ENCODE measurements around the gene ARL6IP4. TPM values are rescaled to one million over a fixed set of nuclear protein-coding genes. Genes with fewer than 3 reads are reported as not detected.

ARL6IP4 gene
- total RNA-seq: 100 to 1,000 TPM; 232 to 257 TPM

GRCh38 chr12:122980183-122981035 is at the start of gene ARL6IP4:
Gene ARL6IP4, plus strand, starts transcription at chr12:122980681. Its CDS starts 459 bp downstream, at chr12:122981140.
- peak within 1 kb of the TSS; percentile 84 to 85 for H3K27ac ChIP-seq
- H3K4me1 ChIP-seq (replicated peaks): peaks cover 48% of the 10 kb centered on the region
- TF ChIP-seq POLR2AphosphoS5 (IDR thresholded peaks at IDR 0.05) (peak; percentile 54), POLR2A (IDR thresholded peaks at IDR 0.05) (peak; percentile 66), CTCF (IDR thresholded peaks at IDR 0.05) (peak in 2 of 4 experiments; percentile 14 to 17)
- no peaks in the 10 kb centered on the region for H3K36me3 ChIP-seq
- H3K4me3 ChIP-seq: peak within 1 kb of the TSS; percentile 95 to 97
- intact Hi-C loops (cut with DNase I): loop anchor here (5.0 kb wide), 3 partner anchors 172 to 602 kb away; partner anchors contain the start of genes MPHOSPH9, MTRFR, PITPNM2 and TMED2
- peak; percentile 48 for DNase-seq (ENCODE audit: low spot score)
- H3K27me3 ChIP-seq (replicated peaks; ENCODE audit: insufficient read depth): no peaks in the 10 kb centered on the region
- no peaks in the 10 kb centered on the region for H3K9me3 ChIP-seq
- under 1% methylated on average over 65 of the region's 96 CpGs for WGBS

- DNase-seq (ENCODE audit: low spot score): no peak
- no peaks in the 10 kb centered on the region for H3K9me3 ChIP-seq
- H3K36me3 ChIP-seq: no peaks in the 10 kb centered on the region
- H3K4me1 ChIP-seq (replicated peaks): no peaks in the 10 kb centered on the region
- intact Hi-C loops (cut with DNase I): no loop called here
- TF ChIP-seq POLR2A (IDR thresholded peaks at IDR 0.05) (no peak), CTCF (IDR thresholded peaks at IDR 0.05) (no peak), POLR2AphosphoS5 (IDR thresholded peaks at IDR 0.05) (no peak)
- H3K27ac ChIP-seq: no peak overlapping the region
- 97% methylated on average over 8 of the region's 8 CpGs for WGBS
- H3K27me3 ChIP-seq (replicated peaks; ENCODE audit: insufficient read depth): no peaks in the 10 kb centered on the region
- no peak overlapping the region for H3K4me3 ChIP-seq
Observed at GRCh38 chr12:122932207-122932606, 48.3 kb upstream of the ARL6IP4 start.

- no peak overlapping the region for H3K27ac ChIP-seq
- intact Hi-C loops (cut with DNase I): no loop called here
- 77% methylated on average over 3 of the region's 3 CpGs for WGBS
- H3K9me3 ChIP-seq: no peaks in the 10 kb centered on the region
- H3K27me3 ChIP-seq (replicated peaks; ENCODE audit: insufficient read depth): no peaks in the 10 kb centered on the region
- no peaks in the 10 kb centered on the region for H3K4me1 ChIP-seq (replicated peaks)
- no peak overlapping the region for H3K4me3 ChIP-seq
- TF ChIP-seq POLR2A (IDR thresholded peaks at IDR 0.05) (no peak), CTCF (IDR thresholded peaks at IDR 0.05) (no peak), POLR2AphosphoS5 (IDR thresholded peaks at IDR 0.05) (no peak)
- no peaks in the 10 kb centered on the region for H3K36me3 ChIP-seq
- DNase-seq (ENCODE audit: low spot score): no peak
Observed at GRCh38 chr12:122934722-122935121, 45.8 kb upstream of the ARL6IP4 start.

- no peak overlapping the region for H3K4me3 ChIP-seq
- H3K27ac ChIP-seq: no peak overlapping the region
- WGBS: 91% methylated on average over 8 of the region's 8 CpGs
- H3K9me3 ChIP-seq: no peaks in the 10 kb centered on the region
- intact Hi-C loops (cut with DNase I): no loop called here
- H3K4me1 ChIP-seq (replicated peaks): no peaks in the 10 kb centered on the region
- H3K27me3 ChIP-seq (replicated peaks; ENCODE audit: insufficient read depth): no peaks in the 10 kb centered on the region
- DNase-seq (ENCODE audit: low spot score): no peak
- TF ChIP-seq CTCF (IDR thresholded peaks at IDR 0.05) (no peak), POLR2AphosphoS5 (IDR thresholded peaks at IDR 0.05) (no peak), POLR2A (IDR thresholded peaks at IDR 0.05) (no peak)
- no peaks in the 10 kb centered on the region for H3K36me3 ChIP-seq
Observed at GRCh38 chr12:122935318-122935717, 45.2 kb upstream of the ARL6IP4 start.
